H1 (cell line): Measurements from ENCODE around the gene TRIM39. TPM values are rescaled to one million over a fixed set of nuclear protein-coding genes. Genes with fewer than 3 reads are reported as not detected.

Source experiments
- CTCF ChIA-PET: fragments of 300-600 bp; sonication (Branson Sonifier 250); formaldehyde crosslinking; loops from one replicate; lab custom pipeline; 2021; ENCODE audit not compliant: partially characterized antibody; lab: Charles Lee
- POLR2A ChIA-PET: fragments of 300-600 bp; sonication (Branson Sonifier 250); formaldehyde crosslinking; loops from one replicate; lab custom pipeline; 2021; ENCODE audit warnings: inconsistent platforms; ENCODE audit not compliant: partially characterized antibody; lab: Charles Lee
- DNase-seq, 2 experiments: peaks; one replicate each; pipeline versions ENCODE4 v3.0.0 to v3.0.0-alpha.2; 2010 to 2022; ENCODE audit warnings: low spot score in 2 of 2, low read depth in 1 of 2, mixed read lengths in 1 of 2
- FAIRE-seq: peaks from 2 replicates; lab custom pipeline; 2011; peaks lifted over from hg19 to GRCh38; lab: Jason Lieb, UNC
- H2AFZ ChIP-seq: 2 replicates; pipeline ENCODE4 v1.8.1; 2012; ENCODE audit warnings: low read length, inconsistent platforms
- H2AK5ac ChIP-seq: 2 replicates; pipeline ENCODE4 v1.6.1; 2013; ENCODE audit warnings: low read depth, low read length
- H2BK120ac ChIP-seq: replicated peaks from 2 replicates; pipeline ENCODE3; 2013; ENCODE audit warnings: low read depth, low read length, inconsistent platforms
- H2BK12ac ChIP-seq: 2 replicates; pipeline ENCODE4 v1.6.1; 2013; ENCODE audit warnings: low read depth, low read length
- H2BK15ac ChIP-seq: 2 replicates; pipeline ENCODE4 v1.6.1; 2013; ENCODE audit warnings: low read length
- H2BK20ac ChIP-seq: 2 replicates; pipeline ENCODE4 v1.6.1; 2013; ENCODE audit warnings: low read length
- H2BK5ac ChIP-seq: 2 replicates; pipeline ENCODE4 v1.6.1; 2013; ENCODE audit warnings: low read depth, low read length
- H3K14ac ChIP-seq: 2 replicates; pipeline ENCODE4 v1.6.1; 2013; ENCODE audit warnings: inconsistent platforms; ENCODE audit not compliant: insufficient read length
- H3K18ac ChIP-seq: 2 replicates; pipeline ENCODE4 v1.6.1; 2013; ENCODE audit warnings: low read length; ENCODE audit errors: extremely low read depth
- H3K23ac ChIP-seq: 2 replicates; pipeline ENCODE4 v1.6.1; 2013; ENCODE audit warnings: inconsistent platforms; ENCODE audit not compliant: insufficient read length
- H3K23me2 ChIP-seq: 2 replicates; pipeline ENCODE4 v1.6.1; 2013; ENCODE audit warnings: low read depth, low read length
- H3K27ac ChIP-seq: 2 replicates; pipeline ENCODE4 v1.6.1; 2011; ENCODE audit warnings: low read depth, low read length, inconsistent platforms
- H3K27me3 ChIP-seq, 4 experiments: replicated peaks in 1 of 4; 1 replicate in 1 of 4; 2 replicates in 3 of 4; pipeline versions ENCODE4 v1.6.1 to v1.8.1; 2011 to 2013; ENCODE audit warnings: low read length in 3 of 4, mild to moderate bottlenecking in 3 of 4, inconsistent platforms in 2 of 4, mixed read lengths in 2 of 4, moderate library complexity in 1 of 4; ENCODE audit not compliant: control insufficient read depth in 3 of 4, insufficient read depth in 3 of 4; ENCODE audit errors: extremely low read depth in 1 of 4
- H3K36me3 ChIP-seq, 4 experiments: 2 replicates each; pipeline versions ENCODE4 v1.6.1 to v1.8.1; 2011 to 2013; ENCODE audit warnings: mild to moderate bottlenecking in 4 of 4, low read length in 3 of 4, moderate library complexity in 2 of 4, control low read depth in 1 of 4, inconsistent platforms in 1 of 4; ENCODE audit not compliant: insufficient read depth in 4 of 4, control insufficient read depth in 2 of 4
- H3K4ac ChIP-seq: replicated peaks from 2 replicates; pipeline ENCODE3; 2013; ENCODE audit warnings: low read length, low read depth, mixed read lengths, inconsistent platforms; ENCODE audit not compliant: insufficient read length
- H3K4me1 ChIP-seq, 4 experiments: replicated peaks in 1 of 4; 1 replicate in 1 of 4; 2 replicates in 3 of 4; pipeline versions ENCODE4 v1.6.1 to v1.8.1; 2011 to 2013; ENCODE audit warnings: low read length in 3 of 4, inconsistent platforms in 2 of 4, mixed read lengths in 1 of 4; ENCODE audit not compliant: insufficient read depth in 4 of 4, control insufficient read depth in 3 of 4
- H3K4me2 ChIP-seq, 2 experiments: 2 replicates each; pipeline versions ENCODE4 v1.6.1 to v1.8.1; 2011 to 2013; ENCODE audit warnings: low read depth in 2 of 2, low read length in 2 of 2, control low read depth in 1 of 2, inconsistent platforms in 1 of 2, mild to moderate bottlenecking in 1 of 2; ENCODE audit not compliant: insufficient read depth in 1 of 2
- H3K4me3 ChIP-seq, 4 experiments: fragments of 200-600, 300-600 bp in 1 of 4; sonication (generic), shearing (Covaris generic), sonication (Bioruptor Twin) in 1 of 4; 2 replicates each; pipeline versions ENCODE4 v1.5.1 to v1.8.1; 2011 to 2016; ENCODE audit warnings: low read length in 4 of 4, low read depth in 3 of 4, control low read depth in 2 of 4, inconsistent platforms in 2 of 4, mild to moderate bottlenecking in 2 of 4, mixed read lengths in 1 of 4, moderate library complexity in 1 of 4; ENCODE audit not compliant: insufficient read depth in 2 of 4; ENCODE audit errors: extremely low read depth in 1 of 4
- H3K56ac ChIP-seq: replicated peaks from 2 replicates; pipeline ENCODE3; 2013; ENCODE audit warnings: low read depth, mild to moderate bottlenecking, mixed read lengths, low read length, inconsistent platforms; ENCODE audit not compliant: insufficient read length
- H3K79me1 ChIP-seq: 2 replicates; pipeline ENCODE4 v1.6.1; 2013; ENCODE audit warnings: low read depth, low read length, control low read depth
- H3K79me2 ChIP-seq, 2 experiments: 2 replicates each; pipeline versions ENCODE4 v1.6.1 to v1.8.1; 2012 to 2013; ENCODE audit warnings: low read length in 2 of 2, mild to moderate bottlenecking in 2 of 2, inconsistent platforms in 1 of 2; ENCODE audit not compliant: insufficient read depth in 2 of 2, control insufficient read depth in 1 of 2
- H3K9ac ChIP-seq, 4 experiments: replicated peaks in 1 of 4; 1 replicate in 1 of 4; 2 replicates in 3 of 4; pipeline versions ENCODE4 v1.6.1 to v1.8.1; 2011 to 2013; ENCODE audit warnings: low read depth in 3 of 4, low read length in 3 of 4, control low read depth in 2 of 4, mild to moderate bottlenecking in 2 of 4, moderate library complexity in 2 of 4, inconsistent platforms in 1 of 4; ENCODE audit errors: extremely low read depth in 1 of 4
- H3K9me3 ChIP-seq, 2 experiments: 2 replicates each; pipeline versions ENCODE4 v1.6.1 to v1.8.1; 2012 to 2013; ENCODE audit warnings: mild to moderate bottlenecking in 2 of 2, moderate library complexity in 2 of 2, control low read depth in 1 of 2, inconsistent platforms in 1 of 2, low read depth in 1 of 2, low read length in 1 of 2, mixed read lengths in 1 of 2; ENCODE audit not compliant: insufficient read depth in 2 of 2
- H4K20me1 ChIP-seq, 2 experiments: replicated peaks in 1 of 2; 2 replicates each; pipeline versions ENCODE3 to v1.8.1; 2011 to 2013; ENCODE audit warnings: inconsistent platforms in 2 of 2, low read length in 2 of 2, mild to moderate bottlenecking in 1 of 2; ENCODE audit not compliant: insufficient read depth in 2 of 2, control insufficient read depth in 1 of 2
- H4K5ac ChIP-seq: 2 replicates; pipeline ENCODE4 v1.6.1; 2013; ENCODE audit warnings: low read length, low read depth, mixed read lengths, inconsistent platforms; ENCODE audit not compliant: insufficient read length
- H4K8ac ChIP-seq: 2 replicates; pipeline ENCODE4 v1.8.0; 2013; ENCODE audit warnings: mild to moderate bottlenecking, moderate library complexity, low read length, inconsistent platforms; ENCODE audit not compliant: insufficient read depth; ENCODE audit errors: extremely low read depth
- H4K91ac ChIP-seq: replicated peaks from 2 replicates; pipeline ENCODE3; 2013; ENCODE audit warnings: low read length, mixed read lengths, inconsistent platforms; ENCODE audit not compliant: insufficient read length
- FOSL1 ChIP-seq: IDR thresholded peaks from 2 replicates; pipeline ENCODE4 v1.6.1; 2011; ENCODE audit warnings: mild to moderate bottlenecking, low read depth, low read length, moderate library complexity; ENCODE audit not compliant: insufficient read depth
- RXRA ChIP-seq: IDR thresholded peaks from 2 replicates; pipeline ENCODE4 v1.6.1; 2011; ENCODE audit warnings: low read depth, mild to moderate bottlenecking, low read length, moderate library complexity; ENCODE audit not compliant: insufficient read depth
- SP4 ChIP-seq: IDR thresholded peaks from 2 replicates; pipeline ENCODE4 v1.6.1; 2012; ENCODE audit warnings: low read length, inconsistent platforms
- WGBS, 2 experiments: shearing (Covaris generic) in 1 of 2; methylation state at CpG; one replicate each; pipeline versions ENCODE4 v1.1.6 to v1.1.7; 2013 to 2015; ENCODE audit warnings: low lambda C conversion rate in 2 of 2, mixed read lengths in 2 of 2, inconsistent platforms in 1 of 2, low coverage in 1 of 2, missing lambda C conversion rate in 1 of 2; ENCODE audit not compliant: insufficient replicate concordance in 2 of 2, insufficient coverage in 1 of 2, insufficient read length in 1 of 2; ENCODE audit errors: extremely low coverage in 1 of 2, missing lambda C conversion rate in 1 of 2; 5-methylcytosine and 5-hydroxymethylcytosine counted together
- polyA plus RNA-seq, 7 experiments: library from polyadenylated mRNA; depleted of rRNA in 3 of 7; stranded (reverse) in 5 of 7; unstranded in 2 of 7; fragments of >200 nt in 5 of 7; fragments of 200-250 nt in 2 of 7; gene quantifications; 1 replicate in 5 of 7; 2 replicates in 1 of 7; 4 replicates in 1 of 7; pipeline versions ENCODE4 v1.2.1 to v1.2.3, GENCODE V29; 2011 to 2013; ENCODE audit warnings: missing spikeins in 2 of 7, mixed read lengths in 2 of 7
- small RNA-seq: library from polyadenylated mRNA; stranded (forward); fragments of <200 nt; extraction: miRNeasy Mini kit (QIAGEN cat#:217004); gene quantifications from one replicate; pipeline ENCODE3, GENCODE V24; 2013; ENCODE audit not compliant: insufficient read depth
- total RNA-seq: library from RNA; stranded (reverse); fragmentation: NEBNext Ultra II Directional; extraction: Animal tissue kit (Norgen Biotek cat#: 25700); gene quantifications from 2 replicates; pipeline ENCODE4 v1.2.1, GENCODE V29; 2021

TRIM39 gene
- total and polyA plus RNA-seq, 2 of the 8 experiments (the other 6 are each of a cell fraction or from before 2014, with no cell fraction given) = 7.3 to 26.1 TPM

DNA sequence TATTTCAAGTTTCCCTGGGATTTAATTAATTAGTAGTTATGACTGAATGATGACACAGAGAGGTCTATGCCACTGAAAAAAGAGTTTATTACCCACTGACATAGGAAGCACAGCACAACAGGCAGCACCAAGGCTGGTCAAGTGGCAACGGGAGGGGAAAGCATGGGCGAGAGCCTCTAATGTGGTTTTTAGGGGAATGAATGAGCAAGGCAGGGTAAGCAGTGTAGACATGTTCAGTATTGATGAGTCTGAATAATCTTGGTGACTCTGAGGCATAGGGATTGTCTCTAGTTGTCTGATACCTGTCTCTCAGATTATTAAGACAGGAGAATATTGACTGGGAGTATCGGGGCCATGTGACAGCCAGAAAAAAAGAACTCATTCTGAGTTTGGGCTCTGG is 64.5 kb downstream of the TRIM39 start:
- no peak overlapping the region for H2AFZ ChIP-seq
- H3K4ac ChIP-seq = no peak overlapping the region
- H3K9ac ChIP-seq = no peak overlapping the region
- no peaks in the 10 kb centered on the region for H4K20me1 ChIP-seq
- no peaks in the 10 kb centered on the region for H3K36me3 ChIP-seq
- no peaks in the 10 kb centered on the region for H3K79me2 ChIP-seq
- H3K79me1 ChIP-seq = no peaks in the 10 kb centered on the region
- ChIA-PET CTCF (interaction anchor here (1.0 kb wide), 1 partner anchor 16 kb away, joined by 3 read pairs; no protein-coding TSS in a partner anchor), POLR2A (no interaction called here)
- DNase-seq = no peak
- H3K4me2 ChIP-seq = no peak overlapping the region
- H4K91ac ChIP-seq = no peak overlapping the region
- no peaks in the 10 kb centered on the region for H3K23me2 ChIP-seq
- H2BK5ac ChIP-seq = no peak overlapping the region
- no peaks in the 10 kb centered on the region for H3K9me3 ChIP-seq
- H2AK5ac ChIP-seq = no peak overlapping the region
- no peak overlapping the region for H3K4me3 ChIP-seq
- H2BK120ac ChIP-seq = no peak overlapping the region
- H3K27me3 ChIP-seq = peaks cover 0 to under 1% (median 0%) of the 10 kb centered on the region in 4 experiments; a peak in 1 of 7 replicates
- H2BK20ac ChIP-seq = no peak overlapping the region
- WGBS, 2 experiments = 77% methylated on average over 3 of the region's 3 CpGs; no CpG with 5 or more reads in 1 of the 2 experiments
- H2BK15ac ChIP-seq = no peak overlapping the region
- TF ChIP-seq RXRA (no peak), FOSL1 (no peak), SP4 (no peak)
- peaks cover 0 to 4% (median 1%) of the 10 kb centered on the region in 4 experiments; a peak in 2 of 7 replicates for H3K4me1 ChIP-seq
- no peak overlapping the region for H3K18ac ChIP-seq
- no peak overlapping the region for H3K56ac ChIP-seq
- no peak overlapping the region for H4K5ac ChIP-seq
- no peak for FAIRE-seq
- H2BK12ac ChIP-seq = no peak overlapping the region
- no peak overlapping the region for H3K23ac ChIP-seq
- no peak overlapping the region for H4K8ac ChIP-seq
- no peak overlapping the region for H3K27ac ChIP-seq
- H3K14ac ChIP-seq = no peak overlapping the region

Small RNA genes within 50 kb of the gene (small RNA-seq; reads per million reads assigned to genes)
- not detected for gene HLA-N

Other genes starting within 250 kb of the TRIM39 start
- not detected in 2 replicates for gene TRIM31, start 213.8 kb upstream of the TRIM39 start, total RNA-seq
- gene TRIM31, start 213.8 kb upstream of the TRIM39 start, polyA plus RNA-seq (2011; rRNA removed) = 0.08 TPM in 1 of 2 replicates, not detected in the other
- gene TRIM40, start 190.8 kb upstream of the TRIM39 start, total RNA-seq = not detected in 2 replicates
- gene TRIM40, start 190.8 kb upstream of the TRIM39 start, polyA plus RNA-seq (2011; rRNA removed) = not detected in 2 replicates
- gene TRIM10, start 165.7 kb upstream of the TRIM39 start, total RNA-seq = not detected in 2 replicates
- gene TRIM10, start 165.7 kb upstream of the TRIM39 start, polyA plus RNA-seq (2011; rRNA removed) = 0.06 and 0.08 TPM in 2 replicates
- gene TRIM15, start 163.4 kb upstream of the TRIM39 start, total RNA-seq = 0.48 and 0.54 TPM in 2 replicates
- gene TRIM15, start 163.4 kb upstream of the TRIM39 start, polyA plus RNA-seq (2011; rRNA removed) = 0.18 and 0.19 TPM in 2 replicates
- 30.7 and 32.3 TPM in 2 replicates for gene TRIM26, start 113.5 kb upstream of the TRIM39 start, total RNA-seq
- 21.5 and 25.8 TPM in 2 replicates for gene TRIM26, start 113.5 kb upstream of the TRIM39 start, polyA plus RNA-seq (2011; rRNA removed)
- gene RPP21, start 18.2 kb downstream of the TRIM39 start, total RNA-seq = 62.6 and 63.0 TPM in 2 replicates
- gene RPP21, start 18.2 kb downstream of the TRIM39 start, polyA plus RNA-seq (2011; rRNA removed) = 219 and 327 TPM in 2 replicates
- 24.4 and 28.0 TPM in 2 replicates for gene HLA-E, start 162.6 kb downstream of the TRIM39 start, total RNA-seq
- gene HLA-E, start 162.6 kb downstream of the TRIM39 start, polyA plus RNA-seq (2011; rRNA removed) = 20.2 and 26.1 TPM in 2 replicates
- 67.8 and 75.4 TPM in 2 replicates for gene GNL1, start 229.6 kb downstream of the TRIM39 start, total RNA-seq
- gene GNL1, start 229.6 kb downstream of the TRIM39 start, polyA plus RNA-seq (2011; rRNA removed) = 42.4 and 52.9 TPM in 2 replicates
- 10.5 and 11.6 TPM in 2 replicates for gene PRR3, start 230.4 kb downstream of the TRIM39 start, total RNA-seq
- gene PRR3, start 230.4 kb downstream of the TRIM39 start, polyA plus RNA-seq (2011; rRNA removed) = 24.2 and 24.3 TPM in 2 replicates
- 119 and 123 TPM in 2 replicates for gene ABCF1, start 244.5 kb downstream of the TRIM39 start, total RNA-seq
- 48.8 and 59.5 TPM in 2 replicates for gene ABCF1, start 244.5 kb downstream of the TRIM39 start, polyA plus RNA-seq (2011; rRNA removed)